Activated CD4-positive, alpha-beta memory T cell treated with anti-CD3 and anti-CD28 coated beads for 36 hours (primary cell): ENCODE measurements around the gene VDAC2. TPM values are rescaled to one million over a fixed set of nuclear protein-coding genes. Genes with fewer than 3 reads are reported as not detected.

Experiments
- CTCF ChIA-PET: fragments of 350-600 bp; sonication (Branson Sonifier 250); formaldehyde crosslinking; loops from one replicate; lab custom pipeline; 2021; ENCODE audit warnings: antibody characterized with exemption, inconsistent platforms; lab: Charles Lee
- POLR2A ChIA-PET: fragments of 350-600 bp; sonication (Branson Sonifier 250); formaldehyde crosslinking; loops from one replicate; lab custom pipeline; 2021; ENCODE audit warnings: antibody characterized with exemption; lab: Charles Lee
- DNase-seq: peaks from one replicate; pipeline ENCODE4 v3.0.0-alpha.2; 2020
- H3K27ac Mint-ChIP-seq: one replicate; pipeline ENCODE4 v1.8.0; 2021; ENCODE audit warnings: mixed read lengths
- H3K27me3 Mint-ChIP-seq: one replicate; pipeline ENCODE4 v1.8.0; 2021; ENCODE audit warnings: mixed read lengths
- H3K36me3 Mint-ChIP-seq: one replicate; pipeline ENCODE4 v1.8.0; 2021; ENCODE audit warnings: mixed read lengths
- H3K4me1 Mint-ChIP-seq: one replicate; pipeline ENCODE4 v1.8.0; 2021; ENCODE audit warnings: low read depth, mixed read lengths
- H3K4me3 Mint-ChIP-seq: one replicate; pipeline ENCODE4 v1.8.0; 2021; ENCODE audit warnings: mild to moderate bottlenecking, mixed read lengths
- H3K9me3 Mint-ChIP-seq: one replicate; pipeline ENCODE4 v1.8.0; 2021; ENCODE audit warnings: mixed read lengths
- intact Hi-C: fragments of 100-400 bp; cut with micrococcal nuclease; formaldehyde crosslinking; loops from one replicate; pipeline ENCODE4 v1.15.1; 2023
- total RNA-seq, 2 experiments: library from RNA; stranded (reverse); gene quantifications; one replicate each; pipeline ENCODE4 v1.2.3, GENCODE V29; 2021

Gene VDAC2
- total RNA-seq, 2 experiments from 2014 or later, result 217 to 221 TPM

- Mint-ChIP-seq H3K36me3 (no peaks in the 10 kb centered on the region), H3K4me1 (peaks cover 5% of the 10 kb centered on the region), H3K9me3 (no peaks in the 10 kb centered on the region), H3K4me3 (no peak overlapping the region), H3K27me3 (no peaks in the 10 kb centered on the region), H3K27ac (no peak overlapping the region)
- no peak for DNase-seq
- intact Hi-C loops, result no loop called here
- CTCF ChIA-PET, result interaction anchor here (0.6 kb wide), 1 partner anchor 437 kb away, joined by 3 read pairs; no protein-coding TSS in a partner anchor
- POLR2A ChIA-PET, result no interaction called here
These were observed 29.9 kb downstream of the VDAC2 start for GRCh38 chr10:75240329-75241076.

- H3K4me3 Mint-ChIP-seq, result no peak overlapping the region
- no peak overlapping the region for H3K27ac Mint-ChIP-seq
- no peak for DNase-seq
- no peaks in the 10 kb centered on the region for H3K4me1 Mint-ChIP-seq
- no peaks in the 10 kb centered on the region for H3K27me3 Mint-ChIP-seq
- intact Hi-C loops, result no loop called here
- CTCF ChIA-PET, result no interaction called here
- no peaks in the 10 kb centered on the region for H3K9me3 Mint-ChIP-seq
- H3K36me3 Mint-ChIP-seq, result no peaks in the 10 kb centered on the region
- POLR2A ChIA-PET, result no interaction called here
These were observed 32.8 kb downstream of the VDAC2 start for GRCh38 chr10:75243426-75243825.

- no peak overlapping the region for H3K27ac Mint-ChIP-seq
- intact Hi-C loops, result no loop called here
- no peaks in the 10 kb centered on the region for H3K9me3 Mint-ChIP-seq
- no peaks in the 10 kb centered on the region for H3K36me3 Mint-ChIP-seq
- H3K4me1 Mint-ChIP-seq, result no peaks in the 10 kb centered on the region
- no peak for DNase-seq
- CTCF ChIA-PET, result interaction anchor here (1.0 kb wide), 1 partner anchor 9 kb away, joined by 3 read pairs; the partner anchor contains the start of gene COMTD1
- no peak overlapping the region for H3K4me3 Mint-ChIP-seq
- POLR2A ChIA-PET, result no interaction called here
- H3K27me3 Mint-ChIP-seq, result no peaks in the 10 kb centered on the region
These were observed 34.1 kb downstream of the VDAC2 start for GRCh38 chr10:75244487-75245353.

GRCh38 chr10:75245354-75246250 lies 35.0 kb downstream of the VDAC2 start:
- intact Hi-C loops, result no loop called here
- ChIA-PET POLR2A (no interaction called here), CTCF (interaction anchor here (1.0 kb wide), 1 partner anchor 10 kb away, joined by 3 read pairs; the partner anchor contains the start of gene COMTD1)
- H3K4me3 Mint-ChIP-seq, result no peak overlapping the region
- no peaks in the 10 kb centered on the region for H3K9me3 Mint-ChIP-seq
- H3K27me3 Mint-ChIP-seq, result no peaks in the 10 kb centered on the region
- no peak for DNase-seq
- H3K36me3 Mint-ChIP-seq, result no peaks in the 10 kb centered on the region
- H3K4me1 Mint-ChIP-seq, result no peaks in the 10 kb centered on the region
- no peak overlapping the region for H3K27ac Mint-ChIP-seq

- no peak overlapping the region for H3K27ac Mint-ChIP-seq
- no peaks in the 10 kb centered on the region for H3K4me1 Mint-ChIP-seq
- ChIA-PET POLR2A (no interaction called here), CTCF (no interaction called here)
- intact Hi-C loops, result no loop called here
- DNase-seq, result no peak
- H3K9me3 Mint-ChIP-seq, result no peaks in the 10 kb centered on the region
- H3K36me3 Mint-ChIP-seq, result no peaks in the 10 kb centered on the region
- no peak overlapping the region for H3K4me3 Mint-ChIP-seq
- H3K27me3 Mint-ChIP-seq, result no peaks in the 10 kb centered on the region
These were observed 35.9 kb downstream of the VDAC2 start for GRCh38 chr10:75246506-75246905.

- Mint-ChIP-seq H3K4me1 (no peaks in the 10 kb centered on the region), H3K9me3 (peaks cover 4% of the 10 kb centered on the region), H3K36me3 (peaks cover 1% of the 10 kb centered on the region), H3K4me3 (no peak overlapping the region), H3K27me3 (no peaks in the 10 kb centered on the region), H3K27ac (no peak overlapping the region)
- intact Hi-C loops, result no loop called here
- CTCF ChIA-PET, result no interaction called here
- POLR2A ChIA-PET, result no interaction called here
- DNase-seq, result no peak
These were observed 37.2 kb downstream of the VDAC2 start for GRCh38 chr10:75247797-75248196.

- ChIA-PET CTCF (no interaction called here), POLR2A (no interaction called here)
- Mint-ChIP-seq H3K4me1 (no peaks in the 10 kb centered on the region), H3K4me3 (no peak overlapping the region), H3K36me3 (peaks cover 11% of the 10 kb centered on the region), H3K9me3 (peaks cover 18% of the 10 kb centered on the region), H3K27ac (no peak overlapping the region), H3K27me3 (no peaks in the 10 kb centered on the region)
- intact Hi-C loops, result no loop called here
- DNase-seq, result no peak
These were observed 40.3 kb downstream of the VDAC2 start for GRCh38 chr10:75250934-75251333.

- peaks cover 18% of the 10 kb centered on the region for H3K9me3 Mint-ChIP-seq
- H3K27me3 Mint-ChIP-seq, result no peaks in the 10 kb centered on the region
- POLR2A ChIA-PET, result no interaction called here
- intact Hi-C loops, result no loop called here
- H3K27ac Mint-ChIP-seq, result no peak overlapping the region
- no peaks in the 10 kb centered on the region for H3K4me1 Mint-ChIP-seq
- no peak for DNase-seq
- H3K4me3 Mint-ChIP-seq, result no peak overlapping the region
- peaks cover 11% of the 10 kb centered on the region for H3K36me3 Mint-ChIP-seq
- CTCF ChIA-PET, result no interaction called here
These were observed 43.0 kb downstream of the VDAC2 start for GRCh38 chr10:75253281-75254220.

- no peaks in the 10 kb centered on the region for H3K4me1 Mint-ChIP-seq
- no peak overlapping the region for H3K4me3 Mint-ChIP-seq
- POLR2A ChIA-PET, result no interaction called here
- CTCF ChIA-PET, result no interaction called here
- H3K27ac Mint-ChIP-seq, result no peak overlapping the region
- H3K36me3 Mint-ChIP-seq, result peaks cover 11% of the 10 kb centered on the region
- intact Hi-C loops, result no loop called here
- no peaks in the 10 kb centered on the region for H3K27me3 Mint-ChIP-seq
- peaks cover 18% of the 10 kb centered on the region for H3K9me3 Mint-ChIP-seq
- DNase-seq, result no peak
These were observed 44.1 kb downstream of the VDAC2 start for GRCh38 chr10:75254739-75255138.

- Mint-ChIP-seq H3K4me1 (no peaks in the 10 kb centered on the region), H3K4me3 (no peak overlapping the region), H3K36me3 (no peaks in the 10 kb centered on the region), H3K27me3 (no peaks in the 10 kb centered on the region), H3K27ac (no peak overlapping the region), H3K9me3 (peaks cover 5% of the 10 kb centered on the region)
- intact Hi-C loops, result no loop called here
- ChIA-PET POLR2A (no interaction called here), CTCF (no interaction called here)
- DNase-seq, result no peak
These were observed 50.4 kb downstream of the VDAC2 start for GRCh38 chr10:75260990-75261389.
